Gastroesophageal sphincter (tissue), 3 donors: ENCODE measurements around the gene GID4.
"Not testable (repeated sequence)": the region's sequence is repeated elsewhere in the genome, so short reads cannot be mapped to it uniquely, and the experiment has no call there.

Experiments
- CTCF ChIP-seq, 4 experiments: fragments of 200-600 bp in 2 of 4; fragments of 450-650 bp in 2 of 4; sonication (generic) in 1 of 4; IDR thresholded peaks; one replicate each; pipeline ENCODE4 v1.5.1; 2017 to 2019; ENCODE audit warnings: antibody characterized with exemption in 4 of 4, mild to moderate bottlenecking in 2 of 4, moderate library complexity in 2 of 4
- POLR2A ChIP-seq, 2 donors: fragments of 450-650 bp; IDR thresholded peaks; one replicate each; pipeline ENCODE4 v1.6.1; 2017; ENCODE audit warnings: antibody characterized with exemption in 2 of 2, mild to moderate bottlenecking in 2 of 2, moderate library complexity in 1 of 2
- POLR2AphosphoS5 ChIP-seq: sonication (generic); formaldehyde crosslinking; IDR thresholded peaks from one replicate; pipeline ENCODE4 v1.6.1; 2017; ENCODE audit warnings: antibody characterized with exemption

DNA sequence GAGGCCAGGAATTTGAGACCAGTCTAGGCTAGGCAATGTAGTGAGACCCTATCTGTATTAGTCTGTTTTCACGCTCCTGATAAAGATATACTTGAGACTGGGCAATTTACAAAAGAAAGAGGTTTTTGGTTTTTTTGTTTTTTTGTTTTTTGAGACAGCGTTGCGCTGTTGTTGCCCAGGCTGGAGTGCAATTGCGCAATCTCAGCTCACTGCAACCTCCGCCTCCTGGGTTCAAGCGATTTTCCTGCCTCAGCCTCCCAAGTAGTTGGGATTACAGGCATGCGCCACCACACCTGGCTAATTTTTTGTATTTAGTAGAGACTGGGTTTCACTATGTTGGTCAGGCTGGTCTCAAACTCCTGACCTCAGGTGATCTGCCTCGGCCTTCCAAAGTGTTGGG is 43.3 kb upstream of the GID4 start:
- not testable (repeated sequence) for TF ChIP-seq POLR2A (IDR thresholded peaks at IDR 0.05); CTCF (IDR thresholded peaks at IDR 0.05); POLR2AphosphoS5
